Measurements from ENCODE around the gene TLL2. TPM values are rescaled to one million over a fixed set of nuclear protein-coding genes. Genes with fewer than 3 reads are reported as not detected.

Gene TLL2
- total and polyA plus RNA-seq, 9 of the 15 experiments (the other 6 are each of a cell fraction or from before 2014, with no cell fraction given), result 0.09 TPM; not detected in 8

- TF ChIP-seq XRCC3 (IDR thresholded peaks at IDR 0.05) (no peak), STAT5A (IDR thresholded peaks at IDR 0.05; ENCODE audit: borderline replicate concordance, low read length) (no peak), SP1 (CRISPR knock-in tag; IDR thresholded peaks at IDR 0.05) (no peak), POLR3G (IDR thresholded peaks at IDR 0.05; ENCODE audit: extremely low read depth, insufficient read length, insufficient replicate concordance) (no peak), ZNF696 (CRISPR knock-in tag; conservative IDR thresholded peaks at IDR 0.05) (no peak), TGIF2 (CRISPR knock-in tag; IDR thresholded peaks at IDR 0.05) (no peak), KAT8 (IDR thresholded peaks at IDR 0.05; ENCODE audit: low read depth) (no peak), GMEB1 (CRISPR knock-in tag; IDR thresholded peaks at IDR 0.05) (no peak), HDGF (IDR thresholded peaks at IDR 0.05) (no peak), STAG1 (CRISPR knock-in tag; IDR thresholded peaks at IDR 0.05; ENCODE audit: borderline replicate concordance) (no peak), C11orf30 (IDR thresholded peaks at IDR 0.05; ENCODE audit: low read depth) (no peak)
- TF ChIP-seq, protein P1, sequence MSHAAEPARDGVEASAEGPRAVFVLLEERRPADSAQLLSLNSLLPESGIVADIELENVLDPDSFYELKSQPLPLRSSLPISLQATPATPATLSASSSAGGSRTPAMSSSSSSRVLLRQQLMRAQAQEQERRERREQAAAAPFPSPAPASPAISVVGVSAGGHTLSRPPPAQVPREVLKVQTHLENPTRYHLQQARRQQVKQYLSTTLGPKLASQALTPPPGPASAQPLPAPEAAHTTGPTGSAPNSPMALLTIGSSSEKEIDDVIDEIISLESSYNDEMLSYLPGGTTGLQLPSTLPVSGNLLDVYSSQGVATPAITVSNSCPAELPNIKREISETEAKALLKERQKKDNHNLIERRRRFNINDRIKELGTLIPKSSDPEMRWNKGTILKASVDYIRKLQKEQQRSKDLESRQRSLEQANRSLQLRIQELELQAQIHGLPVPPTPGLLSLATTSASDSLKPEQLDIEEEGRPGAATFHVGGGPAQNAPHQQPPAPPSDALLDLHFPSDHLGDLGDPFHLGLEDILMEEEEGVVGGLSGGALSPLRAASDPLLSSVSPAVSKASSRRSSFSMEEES (CRISPR knock-in tag; IDR thresholded peaks at IDR 0.05), result no peak
- TF ChIP-seq, protein P2, sequence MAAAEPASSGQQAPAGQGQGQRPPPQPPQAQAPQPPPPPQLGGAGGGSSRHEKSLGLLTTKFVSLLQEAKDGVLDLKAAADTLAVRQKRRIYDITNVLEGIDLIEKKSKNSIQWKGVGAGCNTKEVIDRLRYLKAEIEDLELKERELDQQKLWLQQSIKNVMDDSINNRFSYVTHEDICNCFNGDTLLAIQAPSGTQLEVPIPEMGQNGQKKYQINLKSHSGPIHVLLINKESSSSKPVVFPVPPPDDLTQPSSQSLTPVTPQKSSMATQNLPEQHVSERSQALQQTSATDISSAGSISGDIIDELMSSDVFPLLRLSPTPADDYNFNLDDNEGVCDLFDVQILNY (CRISPR knock-in tag; IDR thresholded peaks at IDR 0.05), result no peak
- intact Hi-C loops (cut with micrococcal nuclease), result loop anchor here (10.0 kb wide), 1 partner anchor 367 kb away; no protein-coding TSS in a partner anchor
- no peaks in the 10 kb centered on the region for H3K9me1 ChIP-seq (ENCODE audit: control insufficient read depth, insufficient read depth, low read length)
- BruUV-seq (replicated peaks), result no TSS peak
- no peak overlapping the region for H2AFZ ChIP-seq (ENCODE audit: low read depth, low read length)
- H3K4me1 ChIP-seq (replicated peaks in 1 of 2; ENCODE audit: control insufficient read depth in 2 of 2, insufficient read depth in 2 of 2, low read length in 2 of 2), result peaks cover 0 to 7% of the 10 kb centered on the region in 2 experiments; a peak in 1 of 5 replicates
- no peaks in the 10 kb centered on the region for H4K20me1 ChIP-seq (replicated peaks; ENCODE audit: control insufficient read depth, insufficient read depth, low read length)
- in situ Hi-C loops (cut with MboI), result no loop called here
- POLR2A ChIA-PET, result interaction anchor here (0.8 kb wide), 1 partner anchor 138 kb away, joined by 3 read pairs; no protein-coding TSS in a partner anchor
- DNase-seq (ENCODE audit: extremely low read depth in 1 of 4, low spot score in 3 of 4), result peak; percentile 11 to 29 (median 22)
- H3K9ac ChIP-seq (ENCODE audit: insufficient read depth in 1 of 2, low read depth in 2 of 2, low read length in 2 of 2), result no peak overlapping the region
- no peak overlapping the region for H3K4me3 ChIP-seq
- FAIRE-seq, result no peak
- WGBS (ENCODE audit: insufficient coverage, low coverage, missing lambda C conversion rate), result 0% methylated on average over 3 of the region's 6 CpGs
- peaks cover 0 to 31% of the 10 kb centered on the region in 2 experiments; a peak in 4 of 5 replicates for H3K27me3 ChIP-seq (ENCODE audit: control insufficient read depth in 2 of 2, insufficient read depth in 2 of 2, low read length in 2 of 2)
- CTCF ChIA-PET (ENCODE audit: low intra/inter-chr PET ratio), result interaction anchor here (0.6 kb wide), 1 partner anchor 978 kb away, joined by 3 read pairs; no protein-coding TSS in a partner anchor
- H3K36me3 ChIP-seq (ENCODE audit: control insufficient read depth, insufficient read depth, low read length), result no peaks in the 10 kb centered on the region
- no peak overlapping the region for H3K27ac ChIP-seq (ENCODE audit: extremely low read depth, low read depth, low read length)
- no peaks in the 10 kb centered on the region for H3K79me2 ChIP-seq (ENCODE audit: control insufficient read depth, insufficient read depth, low read length)
- ATAC-seq, result no peak; the same call in 2 of the 3 replicates
- H3K4me2 ChIP-seq (ENCODE audit: insufficient read depth, low read length), result no peak overlapping the region
- H3K9me3 ChIP-seq (replicated peaks; ENCODE audit: control insufficient read depth, insufficient read depth, low read depth, low read length), result no peaks in the 10 kb centered on the region
Observed at GRCh38 chr10:96377816-96378294, 135.9 kb downstream of the TLL2 start.

All from K562 (cell line).